ENCODE measurements around the gene POGLUT2.

DNA sequence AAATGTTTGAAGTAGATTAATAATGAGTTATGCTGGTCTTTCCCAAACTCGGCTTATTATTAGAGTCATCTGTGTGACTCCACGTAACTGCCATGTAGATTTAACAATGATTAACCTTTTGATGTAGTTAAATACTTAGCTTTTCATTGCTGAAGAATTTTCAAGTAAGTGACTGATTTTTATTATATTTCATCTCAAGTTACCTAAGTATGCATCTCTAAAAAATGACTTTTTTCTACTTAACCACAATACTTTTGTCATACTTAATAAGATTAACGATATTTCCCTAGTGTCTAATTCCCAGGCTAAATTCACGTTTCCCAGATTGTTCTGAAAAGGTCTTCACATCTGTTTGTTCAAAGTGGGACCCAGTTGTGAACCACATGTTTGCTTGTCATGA, 17.9 kb upstream of the POGLUT2 start:
- TF ChIP-seq, protein P1, sequence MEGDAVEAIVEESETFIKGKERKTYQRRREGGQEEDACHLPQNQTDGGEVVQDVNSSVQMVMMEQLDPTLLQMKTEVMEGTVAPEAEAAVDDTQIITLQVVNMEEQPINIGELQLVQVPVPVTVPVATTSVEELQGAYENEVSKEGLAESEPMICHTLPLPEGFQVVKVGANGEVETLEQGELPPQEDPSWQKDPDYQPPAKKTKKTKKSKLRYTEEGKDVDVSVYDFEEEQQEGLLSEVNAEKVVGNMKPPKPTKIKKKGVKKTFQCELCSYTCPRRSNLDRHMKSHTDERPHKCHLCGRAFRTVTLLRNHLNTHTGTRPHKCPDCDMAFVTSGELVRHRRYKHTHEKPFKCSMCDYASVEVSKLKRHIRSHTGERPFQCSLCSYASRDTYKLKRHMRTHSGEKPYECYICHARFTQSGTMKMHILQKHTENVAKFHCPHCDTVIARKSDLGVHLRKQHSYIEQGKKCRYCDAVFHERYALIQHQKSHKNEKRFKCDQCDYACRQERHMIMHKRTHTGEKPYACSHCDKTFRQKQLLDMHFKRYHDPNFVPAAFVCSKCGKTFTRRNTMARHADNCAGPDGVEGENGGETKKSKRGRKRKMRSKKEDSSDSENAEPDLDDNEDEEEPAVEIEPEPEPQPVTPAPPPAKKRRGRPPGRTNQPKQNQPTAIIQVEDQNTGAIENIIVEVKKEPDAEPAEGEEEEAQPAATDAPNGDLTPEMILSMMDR (IDR thresholded peaks at IDR 0.05; ENCODE audit: insufficient read depth, low read length) = no peak
- no peak for TF ChIP-seq POLR2AphosphoS5 (IDR thresholded peaks at IDR 0.05; ENCODE audit: low read depth)
